ENCODE results near the gene UTP14A.

The UTP14A gene

GRCh38 chrX:129953334-129953648, 47.3 kb downstream of the UTP14A start:
- DNase-seq, result no peak

- DNase-seq, result no peak
These were observed 47.9 kb downstream of the UTP14A start for GRCh38 chrX:129953881-129954280.

- DNase-seq, result no peak
These were observed 48.8 kb downstream of the UTP14A start for GRCh38 chrX:129954804-129955203.

GRCh38 chrX:129955682-129956081, 49.7 kb downstream of the UTP14A start:
- DNase-seq, result no peak

- no peak for DNase-seq
These were observed 50.2 kb downstream of the UTP14A start for GRCh38 chrX:129956145-129956544.

GRCh38 chrX:129956765-129957164, 50.8 kb downstream of the UTP14A start:
- no peak for DNase-seq

GRCh38 chrX:129957241-129958082, 51.5 kb downstream of the UTP14A start:
- DNase-seq, result peak; percentile 49

- no peak for DNase-seq
These were observed 52.1 kb downstream of the UTP14A start for GRCh38 chrX:129958083-129958465.

GRCh38 chrX:129958814-129959492, 53.0 kb downstream of the UTP14A start:
- no peak for DNase-seq

GRCh38 chrX:129959493-129959832, 53.5 kb downstream of the UTP14A start:
- no peak for DNase-seq

GRCh38 chrX:129961180-129962083, 55.5 kb downstream of the UTP14A start:
- peak; percentile 69 for DNase-seq

- no peak for DNase-seq
These were observed 57.8 kb downstream of the UTP14A start for GRCh38 chrX:129963729-129964128.

GRCh38 chrX:129965166-129965565, 59.2 kb downstream of the UTP14A start:
- no peak for DNase-seq

GRCh38 chrX:129968968-129969367, 63.0 kb downstream of the UTP14A start:
- no peak for DNase-seq

GRCh38 chrX:129976441-129976840, 70.5 kb downstream of the UTP14A start:
- DNase-seq, result no peak
